ENCODE data around the gene MAFF. TPM values are rescaled to one million over a fixed set of nuclear protein-coding genes. Genes with fewer than 3 reads are reported as not detected.

Gene MAFF
- total RNA-seq, 1 experiment from 2014 or later, result 6.4 TPM

DNA sequence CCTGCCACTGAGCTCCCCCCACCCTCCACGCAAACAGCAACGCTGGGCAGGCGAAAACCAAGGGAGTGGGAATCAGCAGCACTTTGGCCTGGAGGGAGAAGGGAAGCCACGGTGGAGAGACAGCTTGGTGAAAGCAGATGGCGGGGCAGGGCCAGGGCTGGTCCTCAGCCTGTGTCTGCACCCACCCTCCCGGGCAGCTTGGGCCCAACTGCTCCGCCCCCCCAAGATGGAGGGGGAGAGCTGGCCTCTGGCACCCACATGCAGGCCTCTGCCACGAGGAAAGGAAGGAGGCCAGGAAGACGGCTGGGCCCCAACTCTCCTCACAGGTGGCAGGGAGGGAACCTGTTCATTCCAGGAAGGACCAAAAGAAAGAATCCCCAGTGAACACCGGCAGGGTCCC, 17.8 kb downstream of the MAFF start:
- POLR2A ChIA-PET, result no interaction called here

GRCh38 chr22:38220163-38220562, 18.4 kb downstream of the MAFF start:
- ATAC-seq (no peak), DNase-seq (ENCODE audit: low read depth, low spot score) (no peak)
- POLR2A ChIA-PET, result no interaction called here
- Histone ChIP-seq H3K27ac (ENCODE audit: low read length) (peak overlapping the region; percentile 85; the same call in 1 of the 2 replicates), H3K27me3 (ENCODE audit: control insufficient read depth, insufficient read depth, low read length) (no peaks in the 10 kb centered on the region), H3K4me3 (ENCODE audit: low read depth in 2 of 2, low read length in 2 of 2) (no peak overlapping the region), H3K9me3 (ENCODE audit: control insufficient read depth, insufficient read depth, low read depth, low read length) (no peaks in the 10 kb centered on the region), H3K4me1 (ENCODE audit: control insufficient read depth, insufficient read depth, low read length) (peaks cover 25% of the 10 kb centered on the region), H3K36me3 (ENCODE audit: control insufficient read depth, insufficient read depth, low read length) (no peaks in the 10 kb centered on the region)
- CTCF ChIA-PET, result no interaction called here
- TF ChIP-seq CTCF (IDR thresholded peaks at IDR 0.05) (no peak), POLR2AphosphoS5 (IDR thresholded peaks at IDR 0.05; ENCODE audit: low read depth, low read length) (no peak), REST (IDR thresholded peaks at IDR 0.05; ENCODE audit: insufficient read depth in 1 of 2, low read depth in 2 of 2, low read length in 1 of 2) (no peak), SIN3A (IDR thresholded peaks at IDR 0.05; ENCODE audit: borderline replicate concordance, insufficient read depth, low read depth, low read length) (no peak), TCF7L2 (IDR thresholded peaks at IDR 0.05; ENCODE audit: low read depth, low read length) (no peak)
- intact Hi-C loops (cut with micrococcal nuclease; ENCODE audit: unreplicated experiment), result no loop called here
- in situ Hi-C loops (cut with HindIII; ENCODE audit: low pct_unique_long_range_greater_than_20kb, low sequenced_read_pairs), result no loop called here
- BruUV-seq (replicated peaks), result TSS peak; percentile 13

More for the DNA sequence above, 17.8 kb downstream of the MAFF start:
- intact Hi-C loops (cut with micrococcal nuclease; ENCODE audit: unreplicated experiment), result no loop called here
- BruUV-seq (replicated peaks), result no TSS peak
- Histone ChIP-seq H3K4me1 (ENCODE audit: control insufficient read depth, insufficient read depth, low read length) (peaks cover 25% of the 10 kb centered on the region), H3K36me3 (ENCODE audit: control insufficient read depth, insufficient read depth, low read length) (no peaks in the 10 kb centered on the region), H3K27ac (ENCODE audit: low read length) (peak overlapping the region; percentile 85), H3K9me3 (ENCODE audit: control insufficient read depth, insufficient read depth, low read depth, low read length) (no peaks in the 10 kb centered on the region), H3K4me3 (ENCODE audit: low read depth in 2 of 2, low read length in 2 of 2) (no peak overlapping the region), H3K27me3 (ENCODE audit: control insufficient read depth, insufficient read depth, low read length) (no peaks in the 10 kb centered on the region)
- CTCF ChIA-PET, result no interaction called here
- no peak for ATAC-seq
- no peak for TF ChIP-seq REST (IDR thresholded peaks at IDR 0.05; ENCODE audit: insufficient read depth in 1 of 2, low read depth in 2 of 2, low read length in 1 of 2)
- DNase-seq (ENCODE audit: low read depth, low spot score), result no peak
- in situ Hi-C loops (cut with HindIII; ENCODE audit: low pct_unique_long_range_greater_than_20kb, low sequenced_read_pairs), result no loop called here

All from Panc1 (cell line).